DMS53 treated with DMSO at 0.1 percent for 48 hours (cell line): ENCODE results near the gene ZNF107.
A peak's percentile ranks its signal among the peaks of the same experiment; 100 is the strongest.
"Not testable (repeated sequence)": the region's sequence is repeated elsewhere in the genome, so short reads cannot be mapped to it uniquely, and the experiment has no call there.

Experiments used
- DNase-seq: peaks from one replicate; lab custom pipeline; 2025; ENCODE audit not compliant: unreplicated experiment; lab: John Stamatoyannopoulos, UW

Gene ZNF107

GRCh38 chr7:64729089-64729848, 63.3 kb downstream of the ZNF107 start:
- no peak for DNase-seq

DNA sequence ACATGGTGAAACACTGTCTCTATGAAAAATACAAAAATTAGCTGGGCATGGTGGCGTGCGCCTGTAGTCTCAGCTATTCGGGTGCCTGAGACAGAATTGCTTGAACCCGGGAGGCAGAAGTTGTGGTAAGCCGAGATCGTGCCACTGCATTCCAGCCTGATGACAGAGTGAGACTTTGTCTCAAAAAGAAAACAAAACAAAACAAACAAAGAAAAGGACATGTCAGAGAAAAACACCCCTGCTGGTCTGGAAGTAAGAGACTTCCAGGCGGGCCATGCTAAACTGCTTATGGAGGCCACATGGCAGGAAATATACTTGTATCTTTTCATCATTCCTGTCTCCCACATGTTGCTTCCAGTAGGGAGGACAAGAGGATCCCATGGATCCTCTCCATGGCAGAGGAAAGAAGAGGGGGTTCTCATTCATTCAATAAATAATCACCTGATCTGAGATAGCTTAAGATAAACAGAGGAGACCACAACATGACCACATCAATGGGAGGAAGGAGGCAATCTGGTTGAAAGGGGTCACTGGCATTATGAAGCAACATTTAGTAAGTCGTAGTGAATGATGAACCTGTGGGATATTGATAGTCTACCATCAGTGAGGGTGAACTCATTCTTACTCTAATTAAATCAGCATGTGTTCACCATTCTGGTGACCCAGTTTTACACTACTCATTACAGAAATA, 67.8 kb downstream of the ZNF107 start:
- no peak for DNase-seq

DNA sequence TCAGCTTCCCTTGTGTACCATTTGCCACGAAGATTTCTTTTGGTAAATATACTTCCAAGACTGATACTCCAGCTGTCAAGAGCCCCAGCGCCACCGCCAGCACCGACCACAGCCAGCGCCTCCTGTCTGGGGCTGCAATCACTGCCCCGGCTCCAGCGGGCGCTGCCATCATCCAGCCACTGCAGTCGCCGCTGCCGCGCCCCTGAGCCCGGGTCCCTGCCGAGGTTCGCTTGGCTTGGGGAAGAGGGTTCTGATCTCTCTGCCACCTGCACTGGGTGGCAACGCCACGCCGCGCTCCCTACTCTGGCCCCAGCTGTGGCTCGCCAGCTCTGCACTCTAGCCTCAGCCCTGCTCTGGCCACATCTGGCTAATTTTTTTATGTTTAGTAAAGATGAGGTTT, 70.6 kb downstream of the ZNF107 start:
- no peak for DNase-seq

GRCh38 chr7:64738403-64738802, 72.5 kb downstream of the ZNF107 start:
- not testable (repeated sequence) for DNase-seq

- not testable (repeated sequence) for DNase-seq
Measured at GRCh38 chr7:64738953-64739352, 73.0 kb downstream of the ZNF107 start.

GRCh38 chr7:64744680-64745079, 78.7 kb downstream of the ZNF107 start:
- no peak for DNase-seq

DNA sequence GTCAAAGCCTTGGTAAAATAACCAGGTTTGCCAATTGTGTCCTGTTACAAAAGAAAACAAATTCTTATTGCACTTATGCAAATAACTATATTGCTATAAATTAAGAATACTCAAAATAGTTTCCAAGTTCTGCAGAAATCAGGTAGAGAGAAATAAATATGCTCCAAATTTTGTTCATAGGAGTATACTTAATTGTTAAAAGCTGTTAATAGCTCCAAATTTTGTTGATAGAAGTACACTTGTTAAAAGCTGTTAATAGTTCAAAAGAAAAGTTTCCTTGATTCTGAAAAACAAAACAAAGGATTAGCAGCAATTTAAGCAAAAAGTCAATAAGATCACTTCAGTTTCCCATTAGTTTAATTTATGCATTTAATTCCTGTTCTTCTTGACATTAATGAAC, 81.9 kb downstream of the ZNF107 start:
- DNase-seq, result no peak

- DNase-seq, result no peak
Measured at GRCh38 chr7:64753032-64753431, 87.1 kb downstream of the ZNF107 start.

- no peak for DNase-seq
Measured at GRCh38 chr7:64755865-64756264, 89.9 kb downstream of the ZNF107 start.

DNA sequence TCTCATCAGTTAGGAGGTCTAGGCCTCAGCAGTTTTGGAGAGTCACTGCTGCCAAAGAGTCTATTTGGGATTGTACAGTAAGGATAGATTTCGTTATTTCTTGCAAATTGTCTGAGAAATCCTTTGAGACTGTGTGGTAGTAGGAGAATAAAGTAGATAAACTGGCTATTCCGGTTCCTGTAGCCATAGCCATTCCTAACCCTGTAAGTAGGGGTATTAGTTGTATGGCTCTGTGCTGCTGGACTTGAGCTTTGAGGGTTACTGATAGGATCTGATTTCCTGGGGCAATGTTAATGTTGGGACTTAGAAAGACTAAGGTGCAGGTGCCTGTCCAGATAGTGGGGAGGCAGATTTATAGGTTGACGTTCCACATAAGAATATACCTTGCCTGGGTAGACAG, 92.2 kb downstream of the ZNF107 start:
- peak; percentile 62 for DNase-seq
